Left lung (tissue), 10 donors: ENCODE data around the gene HYKK. TPM values are rescaled to one million over a fixed set of nuclear protein-coding genes. Genes with fewer than 3 reads are reported as not detected.

Experiments used
- ATAC-seq: fragments of 200-7000 bp; cut with Tn5 transposase; one replicate; pipeline ENCODE4 v1.9.1; 2020; ENCODE audit warnings: moderate library complexity
- DNase-seq, 4 donors: peaks; one replicate each; pipeline ENCODE4 v3.0.0-alpha.2; 2013 to 2020
- H3K27ac ChIP-seq, 2 donors: fragments of 200-600 bp; sonication (generic) in 1 of 2; one replicate each; pipeline versions ENCODE4 v1.5.0 to v1.8.0; 2020 to 2021
- H3K27me3 ChIP-seq, 2 donors: fragments of 200-600 bp; sonication (generic) in 1 of 2; one replicate each; pipeline versions ENCODE4 v1.5.0 to v1.8.0; 2020 to 2021
- H3K36me3 ChIP-seq, 2 donors: fragments of 200-600 bp; sonication (generic) in 1 of 2; one replicate each; pipeline versions ENCODE4 v1.5.0 to v1.8.0; 2020 to 2021
- H3K4me1 ChIP-seq, 2 donors: fragments of 200-600 bp; one replicate each; pipeline ENCODE4 v1.8.0; 2021
- H3K4me3 ChIP-seq, 2 donors: fragments of 200-600 bp; sonication (generic) in 1 of 2; one replicate each; pipeline versions ENCODE4 v1.5.0 to v1.8.0; 2020 to 2021; ENCODE audit warnings: mild to moderate bottlenecking in 1 of 2
- H3K9me3 ChIP-seq, 2 donors: fragments of 200-600 bp; sonication (generic) in 1 of 2; one replicate each; pipeline versions ENCODE4 v1.5.0 to v1.8.0; 2020 to 2021
- CTCF ChIP-seq, 2 donors: fragments of 200-600 bp; sonication (generic) in 1 of 2; IDR thresholded peaks; one replicate each; pipeline versions ENCODE4 v1.5.0 to v1.8.0; 2021; ENCODE audit warnings: antibody characterized with exemption in 2 of 2
- intact Hi-C, 2 donors: fragments of 100-400 bp; cut with DNase I; formaldehyde crosslinking; loops; one replicate each; pipeline versions ENCODE4 v1.11.2 to v1.14.2; 2022
- polyA plus RNA-seq, 6 donors: library from polyadenylated mRNA; unstranded; fragments of 120-200 nt; gene quantifications; one replicate each; pipeline ENCODE4 v1.2.1, GENCODE V29; 2013; ENCODE audit not compliant: insufficient read length in 6 of 6
- total RNA-seq, 2 donors: library from RNA; stranded (reverse); fragmentation: NEBNext Ultra II Directional; extraction: Animal tissue kit (Norgen Biotek cat#: 25700); gene quantifications; one replicate each; pipeline ENCODE4 v1.2.1, GENCODE V29; 2021
- donor health status: DM: no; HTN: yes; CAD: no.
- donor health status: DM: no; HTN: no; CAD: no.

The HYKK gene
- total and polyA plus RNA-seq, 8 donors = 3.3 to 6.6 (median 5.6) TPM

- H3K4me3 ChIP-seq = no peak overlapping the region
- H3K27me3 ChIP-seq = peaks cover 8 to 40% of the 10 kb centered on the region in 2 donors
- DNase-seq (no peak), ATAC-seq (no peak)
- intact Hi-C loops = no loop called here
- H3K9me3 ChIP-seq = no peaks in the 10 kb centered on the region
- no peak overlapping the region for H3K27ac ChIP-seq
- no peaks in the 10 kb centered on the region for H3K36me3 ChIP-seq
- H3K4me1 ChIP-seq = peaks cover 6 to 9% of the 10 kb centered on the region in 2 donors
- TF ChIP-seq CTCF (IDR thresholded peaks at IDR 0.05) = no peak
Observed at GRCh38 chr15:78570710-78571109, 63.3 kb downstream of the HYKK start.

GRCh38 chr15:78571382-78571781, 64.0 kb downstream of the HYKK start:
- no peak for TF ChIP-seq CTCF (IDR thresholded peaks at IDR 0.05)
- ATAC-seq (no peak), DNase-seq (no peak)
- Histone ChIP-seq H3K9me3 (no peaks in the 10 kb centered on the region), H3K27me3 (peaks cover 8 to 33% of the 10 kb centered on the region in 2 donors), H3K36me3 (no peaks in the 10 kb centered on the region), H3K27ac (no peak overlapping the region), H3K4me3 (no peak overlapping the region), H3K4me1 (peaks cover 0 to 2% of the 10 kb centered on the region in 2 donors)
- intact Hi-C loops = no loop called here

- Histone ChIP-seq H3K36me3 (no peaks in the 10 kb centered on the region), H3K27me3 (peaks cover 0 to 15% of the 10 kb centered on the region in 2 donors), H3K9me3 (no peaks in the 10 kb centered on the region), H3K4me1 (no peaks in the 10 kb centered on the region), H3K27ac (no peak overlapping the region), H3K4me3 (no peak overlapping the region)
- DNase-seq = no peak
- TF ChIP-seq CTCF (IDR thresholded peaks at IDR 0.05) = no peak
- no peak for ATAC-seq
- intact Hi-C loops = no loop called here
Observed at GRCh38 chr15:78573416-78573815, 66.0 kb downstream of the HYKK start.

GRCh38 chr15:78574944-78575343, 67.6 kb downstream of the HYKK start:
- Histone ChIP-seq H3K4me1 (no peaks in the 10 kb centered on the region), H3K9me3 (no peaks in the 10 kb centered on the region), H3K36me3 (no peaks in the 10 kb centered on the region), H3K4me3 (no peak overlapping the region), H3K27ac (no peak overlapping the region), H3K27me3 (peaks cover 0 to 2% of the 10 kb centered on the region in 2 donors)
- ATAC-seq (no peak), DNase-seq (no peak)
- intact Hi-C loops = no loop called here
- TF ChIP-seq CTCF (IDR thresholded peaks at IDR 0.05) = no peak

Other genes starting within 250 kb of the HYKK start
- 10 to 100 TPM; 17.2 to 22.3 TPM for gene DNAJA4, start 243.0 kb upstream of the HYKK start, total RNA-seq
- 10 to 100 TPM; 28.1 to 45.3 (median 38.6) TPM for gene DNAJA4, start 243.0 kb upstream of the HYKK start, polyA plus RNA-seq
- 10 to 100 TPM; 36.1 to 42.2 TPM for gene SKIC8, start 208.0 kb upstream of the HYKK start, total RNA-seq
- 100 to 1,000 TPM; 100 to 122 (median 110) TPM for gene SKIC8, start 208.0 kb upstream of the HYKK start, polyA plus RNA-seq
- not detected for gene CRABP1, start 167.2 kb upstream of the HYKK start, total RNA-seq
- under 1 TPM; 0.29 to 0.79 (median 0.40) TPM for gene CRABP1, start 167.2 kb upstream of the HYKK start, polyA plus RNA-seq
- 10 to 100 TPM; 42.3 to 53.5 TPM for gene IREB2, start 69.4 kb upstream of the HYKK start, total RNA-seq
- 10 to 100 TPM; 67.2 to 81.8 (median 74.1) TPM for gene IREB2, start 69.4 kb upstream of the HYKK start, polyA plus RNA-seq
- 100 to 1,000 TPM; 143 to 171 TPM for gene PSMA4, start 32.9 kb downstream of the HYKK start, total RNA-seq
- 100 to 1,000 TPM; 204 to 233 (median 228) TPM for gene PSMA4, start 32.9 kb downstream of the HYKK start, polyA plus RNA-seq
- 1 to 10 TPM; 1.3 to 2.5 TPM for gene CHRNA5, start 57.9 kb downstream of the HYKK start, total RNA-seq
- 1 to 10 TPM; 1.1 to 2.7 (median 1.9) TPM for gene CHRNA5, start 57.9 kb downstream of the HYKK start, polyA plus RNA-seq
- under 1 TPM in 1 of 2 donors, not detected in 1; 0.10 TPM for gene CHRNA3, start 113.4 kb downstream of the HYKK start, total RNA-seq
- gene CHRNA3, start 113.4 kb downstream of the HYKK start, polyA plus RNA-seq = under 1 TPM; 0.10 to 0.27 (median 0.21) TPM
- gene CHRNB4, start 133.6 kb downstream of the HYKK start, total RNA-seq = not detected
- under 1 TPM; 0.24 to 0.40 (median 0.30) TPM for gene CHRNB4, start 133.6 kb downstream of the HYKK start, polyA plus RNA-seq